Activated CD8-positive, alpha-beta T cell treated with anti-CD3 and anti-CD28 coated beads for 36 hours (primary cell): ENCODE measurements around the gene PRXL2A. TPM values are rescaled to one million over a fixed set of nuclear protein-coding genes. Genes with fewer than 3 reads are reported as not detected.

Experiments used
- ATAC-seq: fragments of 200-7000 bp; cut with Tn5 transposase; one replicate; pipeline ENCODE4 v1.10.0; 2021; ENCODE audit warnings: mild to moderate bottlenecking, moderate library complexity
- CTCF ChIA-PET: fragments of 350-600 bp; sonication (Branson Sonifier 250); formaldehyde crosslinking; loops from one replicate; lab custom pipeline; 2021; ENCODE audit warnings: antibody characterized with exemption; lab: Charles Lee
- POLR2A ChIA-PET: fragments of 350-600 bp; sonication (Branson Sonifier 250); formaldehyde crosslinking; loops from one replicate; lab custom pipeline; 2021; ENCODE audit warnings: antibody characterized with exemption; lab: Charles Lee
- DNase-seq: peaks from one replicate; pipeline ENCODE4 v3.0.0-alpha.2; 2020
- H3K27ac Mint-ChIP-seq: one replicate; pipeline ENCODE4 v1.8.0; 2021; ENCODE audit warnings: mild to moderate bottlenecking, mixed read lengths
- H3K27me3 Mint-ChIP-seq: one replicate; pipeline ENCODE4 v1.8.0; 2021; ENCODE audit warnings: mixed read lengths
- H3K36me3 Mint-ChIP-seq: one replicate; pipeline ENCODE4 v1.8.0; 2021; ENCODE audit warnings: low read depth, mixed read lengths
- H3K4me1 Mint-ChIP-seq: one replicate; pipeline ENCODE4 v1.8.0; 2021; ENCODE audit warnings: low read depth, mixed read lengths
- H3K4me3 Mint-ChIP-seq: one replicate; pipeline ENCODE4 v1.8.0; 2021; ENCODE audit warnings: mild to moderate bottlenecking, moderate library complexity, mixed read lengths
- H3K9me3 Mint-ChIP-seq: one replicate; pipeline ENCODE4 v1.8.0; 2021; ENCODE audit warnings: mixed read lengths
- intact Hi-C: fragments of 100-400 bp; cut with micrococcal nuclease; formaldehyde crosslinking; loops from one replicate; pipeline ENCODE4 v1.10.0; 2022
- total RNA-seq, 2 experiments: library from RNA; stranded (reverse); gene quantifications; one replicate each; pipeline ENCODE4 v1.2.3, GENCODE V29; 2021
- TF ChIP-seq, protein P1 (sequence below): fragments of 200-600 bp; IDR thresholded peaks from one replicate; pipeline ENCODE4 v1.8.0; 2022; ENCODE audit warnings: antibody characterized with exemption, mild to moderate bottlenecking

Gene PRXL2A
- total RNA-seq, 2 experiments from 2014 or later, result 21.0 to 22.7 TPM

DNA sequence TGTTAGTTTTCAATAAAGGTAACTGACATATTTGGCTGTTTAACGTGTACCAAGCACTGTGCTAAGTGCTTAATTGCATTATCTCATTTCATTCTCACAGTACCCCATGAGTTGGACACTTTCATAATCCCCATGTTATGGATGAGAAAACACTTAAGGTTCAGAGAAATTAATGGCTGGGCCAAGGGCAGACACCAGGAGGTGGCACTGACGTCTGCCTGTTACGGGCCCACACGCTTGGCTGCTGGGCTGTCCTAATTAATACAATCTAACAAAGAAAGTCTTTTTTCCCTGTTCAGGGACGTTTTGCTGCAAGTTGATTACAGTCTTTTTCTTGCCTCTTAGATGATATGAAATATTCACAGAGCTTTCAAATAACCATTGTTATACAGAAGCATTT, 35.7 kb upstream of the PRXL2A start:
- H3K4me1 Mint-ChIP-seq, result no peaks in the 10 kb centered on the region
- POLR2A ChIA-PET, result no interaction called here
- intact Hi-C loops, result no loop called here
- H3K27ac Mint-ChIP-seq, result no peak overlapping the region
- peaks cover 3% of the 10 kb centered on the region for H3K36me3 Mint-ChIP-seq
- TF ChIP-seq, protein P1, sequence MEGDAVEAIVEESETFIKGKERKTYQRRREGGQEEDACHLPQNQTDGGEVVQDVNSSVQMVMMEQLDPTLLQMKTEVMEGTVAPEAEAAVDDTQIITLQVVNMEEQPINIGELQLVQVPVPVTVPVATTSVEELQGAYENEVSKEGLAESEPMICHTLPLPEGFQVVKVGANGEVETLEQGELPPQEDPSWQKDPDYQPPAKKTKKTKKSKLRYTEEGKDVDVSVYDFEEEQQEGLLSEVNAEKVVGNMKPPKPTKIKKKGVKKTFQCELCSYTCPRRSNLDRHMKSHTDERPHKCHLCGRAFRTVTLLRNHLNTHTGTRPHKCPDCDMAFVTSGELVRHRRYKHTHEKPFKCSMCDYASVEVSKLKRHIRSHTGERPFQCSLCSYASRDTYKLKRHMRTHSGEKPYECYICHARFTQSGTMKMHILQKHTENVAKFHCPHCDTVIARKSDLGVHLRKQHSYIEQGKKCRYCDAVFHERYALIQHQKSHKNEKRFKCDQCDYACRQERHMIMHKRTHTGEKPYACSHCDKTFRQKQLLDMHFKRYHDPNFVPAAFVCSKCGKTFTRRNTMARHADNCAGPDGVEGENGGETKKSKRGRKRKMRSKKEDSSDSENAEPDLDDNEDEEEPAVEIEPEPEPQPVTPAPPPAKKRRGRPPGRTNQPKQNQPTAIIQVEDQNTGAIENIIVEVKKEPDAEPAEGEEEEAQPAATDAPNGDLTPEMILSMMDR, result no peak
- DNase-seq (no peak), ATAC-seq (no peak)
- H3K4me3 Mint-ChIP-seq, result no peak overlapping the region
- CTCF ChIA-PET, result interaction anchor here (1.0 to 1.5 kb wide), 2 partner anchors 111 to 224 kb away, joined by 3 to 4 read pairs; no protein-coding TSS in a partner anchor
- H3K27me3 Mint-ChIP-seq, result peaks cover 3% of the 10 kb centered on the region
- H3K9me3 Mint-ChIP-seq, result peaks cover 4% of the 10 kb centered on the region

DNA sequence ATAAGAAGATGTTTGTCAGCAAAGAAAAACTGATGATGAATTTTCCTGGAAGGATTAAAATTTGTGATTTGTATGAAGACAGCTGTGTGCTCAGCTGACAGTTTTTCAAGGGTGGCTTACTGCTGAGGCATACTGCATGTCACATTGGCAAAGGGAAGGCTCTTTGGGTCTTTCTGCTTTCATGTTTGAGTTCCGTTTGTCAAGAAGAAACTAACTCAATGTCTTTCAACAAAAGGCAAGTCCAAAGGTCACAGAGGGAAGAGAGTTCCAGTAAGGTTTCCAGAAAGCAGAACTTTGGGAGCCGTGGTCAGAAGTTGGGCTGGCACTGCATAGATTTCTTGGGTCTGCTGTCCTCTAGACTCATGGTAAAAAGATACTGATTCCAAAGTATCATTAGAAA, 34.8 kb upstream of the PRXL2A start:
- ChIA-PET CTCF (interaction anchor here (1.0 to 1.5 kb wide), 2 partner anchors 112 to 223 kb away, joined by 3 to 4 read pairs; no protein-coding TSS in a partner anchor), POLR2A (no interaction called here)
- TF ChIP-seq, protein P1, result no peak
- H3K4me1 Mint-ChIP-seq, result peaks cover 5% of the 10 kb centered on the region
- H3K9me3 Mint-ChIP-seq, result no peaks in the 10 kb centered on the region
- ATAC-seq (no peak), DNase-seq (no peak)
- intact Hi-C loops, result no loop called here
- no peaks in the 10 kb centered on the region for H3K36me3 Mint-ChIP-seq
- H3K27ac Mint-ChIP-seq, result no peak overlapping the region
- peaks cover 2% of the 10 kb centered on the region for H3K27me3 Mint-ChIP-seq
- H3K4me3 Mint-ChIP-seq, result no peak overlapping the region

DNA sequence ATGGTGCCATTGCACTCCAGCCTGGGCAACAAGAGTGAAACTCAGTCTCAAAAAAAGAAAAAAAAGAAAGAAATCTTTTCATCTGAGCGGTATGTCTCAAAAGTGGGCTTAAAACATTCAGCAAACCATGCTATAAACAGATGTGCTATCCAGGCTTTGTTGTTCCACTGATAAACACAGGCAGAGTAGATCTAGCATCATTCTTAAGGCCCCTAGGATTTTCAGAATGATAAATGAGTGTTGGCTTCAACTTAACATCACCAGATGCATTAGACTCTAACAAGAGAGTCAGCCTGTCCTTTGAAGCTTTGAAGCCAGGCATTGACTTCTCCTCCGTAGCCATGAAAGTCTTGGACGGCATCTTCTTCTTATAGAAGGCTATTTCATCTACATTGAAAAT, 28.6 kb upstream of the PRXL2A start:
- peaks cover 14% of the 10 kb centered on the region for H3K4me1 Mint-ChIP-seq
- H3K4me3 Mint-ChIP-seq, result no peak overlapping the region
- H3K27me3 Mint-ChIP-seq, result no peaks in the 10 kb centered on the region
- ChIA-PET CTCF (interaction anchor here (0.6 to 4.8 kb wide), 5 partner anchors 27 to 285 kb away, joined by 3 to 61 read pairs (median 34); partner anchors contain the start of gene PRXL2A), POLR2A (interaction anchor here (1.5 kb wide), 1 partner anchor 141 kb away, joined by 3 read pairs; no protein-coding TSS in a partner anchor)
- no peaks in the 10 kb centered on the region for H3K9me3 Mint-ChIP-seq
- no peak for DNase-seq
- no peak overlapping the region for H3K27ac Mint-ChIP-seq
- no peaks in the 10 kb centered on the region for H3K36me3 Mint-ChIP-seq
- TF ChIP-seq, protein P1, result no peak
- intact Hi-C loops, result loop anchor here (5.0 to 10.0 kb wide), 2 partner anchors 128 to 225 kb away; no protein-coding TSS in a partner anchor
- ATAC-seq, result no peak

DNA sequence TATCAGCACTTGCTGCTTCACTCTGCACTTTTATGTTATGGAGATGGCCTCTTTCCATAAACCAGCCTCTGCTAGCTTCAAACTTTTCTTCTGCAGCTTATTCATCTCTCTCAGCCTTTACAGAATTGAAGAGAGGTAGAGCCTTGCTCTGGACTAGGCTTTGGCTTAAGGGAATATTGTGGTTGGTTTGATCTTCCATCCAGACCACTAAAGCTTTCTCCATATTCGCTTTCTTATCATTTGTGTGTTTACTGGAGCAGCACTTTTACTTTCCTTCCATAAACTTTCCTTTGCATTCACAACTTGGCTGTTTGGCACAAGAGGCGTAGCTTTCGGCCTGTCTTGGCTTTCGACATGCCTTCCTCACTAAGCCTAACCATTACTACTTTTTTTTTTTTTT, 28.2 kb upstream of the PRXL2A start:
- Mint-ChIP-seq H3K9me3 (no peaks in the 10 kb centered on the region), H3K27me3 (no peaks in the 10 kb centered on the region), H3K4me3 (no peak overlapping the region), H3K27ac (no peak overlapping the region), H3K4me1 (peaks cover 14% of the 10 kb centered on the region), H3K36me3 (no peaks in the 10 kb centered on the region)
- intact Hi-C loops, result loop anchor here (5.0 to 10.0 kb wide), 2 partner anchors 127 to 225 kb away; no protein-coding TSS in a partner anchor
- ATAC-seq, result no peak
- TF ChIP-seq, protein P1, result no peak
- no peak for DNase-seq
- ChIA-PET POLR2A (interaction anchor here (1.5 kb wide), 1 partner anchor 140 kb away, joined by 3 read pairs; no protein-coding TSS in a partner anchor), CTCF (interaction anchor here (1.1 to 4.8 kb wide), 4 partner anchors 26 to 217 kb away, joined by 3 to 61 read pairs (median 39); partner anchors contain the start of gene PRXL2A)

DNA sequence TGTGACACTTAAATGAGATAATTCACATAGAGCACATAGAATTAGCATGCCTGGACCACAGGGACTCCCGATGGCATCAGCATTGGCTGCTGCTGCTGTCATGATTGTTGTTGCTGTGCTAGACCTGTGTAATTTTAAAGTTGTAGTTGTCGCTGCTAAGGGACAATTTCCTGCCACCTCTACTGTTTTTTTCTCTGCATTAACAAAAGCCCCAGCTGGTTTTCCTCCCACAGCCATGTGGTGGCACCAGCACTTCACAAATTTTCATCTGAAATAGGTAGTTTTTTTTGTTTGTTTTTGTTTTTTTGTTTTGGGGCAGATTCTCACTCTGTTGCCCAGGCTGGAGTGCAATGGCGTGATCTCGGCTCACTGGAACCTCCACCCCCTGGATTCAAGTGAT, 25.4 kb upstream of the PRXL2A start:
- Mint-ChIP-seq H3K36me3 (no peaks in the 10 kb centered on the region), H3K4me3 (no peak overlapping the region), H3K9me3 (no peaks in the 10 kb centered on the region), H3K27ac (peak overlapping the region; percentile 37), H3K27me3 (no peaks in the 10 kb centered on the region), H3K4me1 (peaks cover 14% of the 10 kb centered on the region)
- intact Hi-C loops, result loop anchor here (1.0 to 10.0 kb wide), 3 partner anchors 60 to 222 kb away; no protein-coding TSS in a partner anchor
- POLR2A ChIA-PET, result interaction anchor here (1.2 kb wide), 1 partner anchor 32 kb away, joined by 3 read pairs; no protein-coding TSS in a partner anchor
- TF ChIP-seq, protein P1, result peak; percentile 74
- DNase-seq, result peak; percentile 73
- ATAC-seq, result peak; percentile 64
- CTCF ChIA-PET, result interaction anchor here (0.6 to 4.8 kb wide), 19 partner anchors 13 to 542 kb away, joined by 3 to 61 read pairs (median 4); no protein-coding TSS in a partner anchor
